ENCODE data around the gene SH3TC2. TPM values are rescaled to one million over a fixed set of nuclear protein-coding genes. Genes with fewer than 3 reads are reported as not detected.

Gene SH3TC2
- total RNA-seq, 4 donors from 2014 or later, result 0.29 to 3.5 (median 2.1) TPM

- intact Hi-C loops (cut with DNase I; ENCODE audit: low total_unique reads), result no loop called here
- TF ChIP-seq CTCF (IDR thresholded peaks at IDR 0.05) (no peak), POLR2A (IDR thresholded peaks at IDR 0.05) (no peak)
- no peaks in the 10 kb centered on the region for H3K9me3 ChIP-seq
- H3K4me3 ChIP-seq, result no peak overlapping the region
- no peaks in the 10 kb centered on the region for H3K4me1 ChIP-seq
- no peak for DNase-seq
- H3K36me3 ChIP-seq, result no peaks in the 10 kb centered on the region
- no peak overlapping the region for H3K27ac ChIP-seq
- no peaks in the 10 kb centered on the region for H3K27me3 ChIP-seq
Observed at GRCh38 chr5:149053072-149053695, 9.7 kb downstream of the SH3TC2 start.

GRCh38 chr5:149049371-149049781 lies 13.5 kb downstream of the SH3TC2 start:
- Histone ChIP-seq H3K9me3 (no peaks in the 10 kb centered on the region), H3K4me3 (no peak overlapping the region), H3K36me3 (no peaks in the 10 kb centered on the region), H3K27me3 (no peaks in the 10 kb centered on the region), H3K27ac (no peak overlapping the region), H3K4me1 (no peaks in the 10 kb centered on the region)
- no peak for TF ChIP-seq CTCF (IDR thresholded peaks at IDR 0.05)
- no peak for TF ChIP-seq POLR2A (IDR thresholded peaks at IDR 0.05)
- DNase-seq, result no peak
- intact Hi-C loops (cut with DNase I; ENCODE audit: low total_unique reads), result no loop called here

GRCh38 chr5:149048811-149049210 lies 14.1 kb downstream of the SH3TC2 start:
- H3K36me3 ChIP-seq, result no peaks in the 10 kb centered on the region
- intact Hi-C loops (cut with DNase I; ENCODE audit: low total_unique reads), result no loop called here
- H3K9me3 ChIP-seq, result no peaks in the 10 kb centered on the region
- H3K4me3 ChIP-seq, result no peak overlapping the region
- H3K27ac ChIP-seq, result no peak overlapping the region
- no peak for DNase-seq
- no peaks in the 10 kb centered on the region for H3K4me1 ChIP-seq
- TF ChIP-seq POLR2A (IDR thresholded peaks at IDR 0.05) (no peak), CTCF (IDR thresholded peaks at IDR 0.05) (no peak)
- H3K27me3 ChIP-seq, result no peaks in the 10 kb centered on the region

GRCh38 chr5:149047462-149047861 lies 15.4 kb downstream of the SH3TC2 start:
- no peak for TF ChIP-seq POLR2A (IDR thresholded peaks at IDR 0.05)
- TF ChIP-seq CTCF (IDR thresholded peaks at IDR 0.05), result no peak
- Histone ChIP-seq H3K4me1 (no peaks in the 10 kb centered on the region), H3K27ac (no peak overlapping the region), H3K27me3 (no peaks in the 10 kb centered on the region), H3K4me3 (no peak overlapping the region), H3K9me3 (no peaks in the 10 kb centered on the region), H3K36me3 (no peaks in the 10 kb centered on the region)
- DNase-seq, result no peak
- intact Hi-C loops (cut with DNase I; ENCODE audit: low total_unique reads), result no loop called here

- Histone ChIP-seq H3K9me3 (no peaks in the 10 kb centered on the region), H3K4me3 (no peak overlapping the region), H3K4me1 (no peaks in the 10 kb centered on the region), H3K27ac (no peak overlapping the region), H3K36me3 (no peaks in the 10 kb centered on the region), H3K27me3 (no peaks in the 10 kb centered on the region)
- intact Hi-C loops (cut with DNase I; ENCODE audit: low total_unique reads), result no loop called here
- no peak for DNase-seq
- TF ChIP-seq POLR2A (IDR thresholded peaks at IDR 0.05), result no peak
- TF ChIP-seq CTCF (IDR thresholded peaks at IDR 0.05), result no peak
Observed at GRCh38 chr5:149046196-149046829, 16.5 kb downstream of the SH3TC2 start.
